GM12891 (cell line): ENCODE measurements around the gene VPS35L.

Experiments used
- POLR2A ChIP-seq: IDR thresholded peaks from 2 replicates; pipeline ENCODE4 v1.6.1; 2011; ENCODE audit warnings: low read depth, low read length, control low read depth
- POLR2AphosphoS5 ChIP-seq: IDR thresholded peaks from 2 replicates; pipeline ENCODE4 v1.6.1; 2011; ENCODE audit warnings: low read depth, low read length, control low read depth

- no peak for TF ChIP-seq POLR2A
- no peak for TF ChIP-seq POLR2AphosphoS5
Observed at GRCh38 chr16:19522397-19522732, 33.1 kb upstream of the VPS35L start.
